T-helper 22 cell (primary cell): ENCODE results near the gene CCNO.

Experiments
- DNase-seq: peaks from one replicate; pipeline ENCODE4 v3.0.0-alpha.2; 2020; ENCODE audit warnings: low read depth

The CCNO gene, protein sequence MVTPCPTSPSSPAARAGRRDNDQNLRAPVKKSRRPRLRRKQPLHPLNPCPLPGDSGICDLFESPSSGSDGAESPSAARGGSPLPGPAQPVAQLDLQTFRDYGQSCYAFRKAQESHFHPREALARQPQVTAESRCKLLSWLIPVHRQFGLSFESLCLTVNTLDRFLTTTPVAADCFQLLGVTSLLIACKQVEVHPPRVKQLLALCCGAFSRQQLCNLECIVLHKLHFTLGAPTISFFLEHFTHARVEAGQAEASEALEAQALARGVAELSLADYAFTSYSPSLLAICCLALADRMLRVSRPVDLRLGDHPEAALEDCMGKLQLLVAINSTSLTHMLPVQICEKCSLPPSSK

DNA sequence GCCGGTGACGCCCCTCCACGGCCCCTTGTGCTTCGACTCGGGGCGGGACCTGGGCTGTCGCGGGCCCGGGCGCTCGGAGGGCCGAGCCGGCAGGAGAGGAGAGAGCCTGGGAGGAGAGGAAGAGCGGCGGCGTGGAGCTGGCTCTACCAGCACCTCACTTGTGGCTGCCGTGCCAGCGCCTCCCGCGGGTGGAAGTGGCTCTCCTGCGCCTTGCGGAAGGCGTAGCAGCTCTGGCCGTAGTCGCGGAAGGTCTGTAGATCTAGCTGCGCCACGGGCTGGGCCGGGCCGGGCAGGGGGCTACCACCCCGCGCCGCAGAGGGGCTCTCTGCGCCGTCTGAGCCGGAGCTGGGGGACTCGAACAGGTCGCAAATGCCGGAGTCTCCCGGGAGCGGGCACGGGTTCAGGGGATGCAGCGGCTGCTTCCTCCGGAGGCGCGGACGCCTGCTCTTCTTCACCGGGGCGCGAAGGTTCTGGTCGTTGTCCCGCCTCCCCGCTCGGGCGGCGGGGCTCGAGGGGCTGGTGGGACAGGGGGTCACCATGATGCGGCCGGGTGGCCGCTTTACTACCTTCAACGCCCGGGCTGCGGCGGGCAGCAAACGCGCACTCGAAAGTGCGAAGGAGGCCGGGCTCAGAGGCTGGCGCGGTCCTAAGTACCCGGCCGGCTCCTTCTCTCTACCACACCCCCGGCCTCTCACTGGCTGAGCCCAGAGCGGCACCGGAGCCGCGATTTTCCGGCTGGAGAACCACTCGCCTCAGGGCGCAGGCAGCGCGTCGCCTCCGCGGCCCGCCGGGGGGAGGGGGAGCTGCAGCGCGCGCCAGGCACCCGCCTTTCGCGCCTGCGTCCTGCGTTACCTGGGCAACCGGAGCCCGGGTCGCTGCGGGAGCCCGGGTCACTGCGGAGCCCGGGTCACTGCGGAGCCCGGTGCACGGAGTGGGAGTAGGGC, at the start of gene CCNO:
Gene CCNO (minus strand): TSS at position 624 of the 944 bp plus-strand sequence. CDS start 85 bp downstream, at position 539.
- DNase-seq, result peak; percentile 43

DNA sequence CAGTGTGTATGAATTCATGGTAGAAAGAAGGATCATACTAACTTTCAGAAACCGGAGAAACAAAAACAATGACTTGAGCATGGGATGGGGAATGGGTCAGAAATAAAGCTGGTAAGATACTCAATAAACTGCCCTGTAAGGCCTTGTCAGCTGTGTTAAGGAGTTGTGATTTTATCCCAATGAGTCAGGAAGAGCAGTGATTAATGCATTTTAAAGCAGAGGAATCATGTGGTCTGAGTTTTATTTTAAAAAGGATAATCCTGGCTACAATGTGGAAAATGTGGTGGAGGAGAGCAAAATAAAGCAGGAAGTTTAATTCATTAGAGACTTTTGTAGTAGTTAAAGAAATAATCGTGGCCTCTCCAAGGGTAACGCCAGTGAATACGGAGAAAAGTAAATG, 45.4 kb upstream of the CCNO start:
- no peak for DNase-seq

DNA sequence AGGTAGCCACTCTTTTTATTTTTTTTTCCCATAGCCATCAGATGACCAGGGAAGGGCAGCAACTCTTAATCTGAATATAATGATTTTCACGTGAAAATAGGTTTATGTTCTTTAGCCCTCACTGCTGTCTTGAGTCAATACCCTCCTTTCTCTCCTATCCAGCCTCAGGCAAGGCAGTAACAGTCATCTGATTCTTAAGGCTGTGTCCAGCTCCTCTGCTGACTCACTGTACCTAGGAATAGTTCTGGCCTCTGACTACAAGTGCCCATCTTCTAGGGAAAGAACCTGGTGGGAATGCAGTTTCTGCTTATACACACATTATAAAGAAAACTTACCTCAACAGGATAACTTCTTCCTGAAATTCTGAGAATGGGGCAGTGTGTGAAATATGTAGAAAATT, 43.4 kb upstream of the CCNO start:
- DNase-seq, result no peak

DNA sequence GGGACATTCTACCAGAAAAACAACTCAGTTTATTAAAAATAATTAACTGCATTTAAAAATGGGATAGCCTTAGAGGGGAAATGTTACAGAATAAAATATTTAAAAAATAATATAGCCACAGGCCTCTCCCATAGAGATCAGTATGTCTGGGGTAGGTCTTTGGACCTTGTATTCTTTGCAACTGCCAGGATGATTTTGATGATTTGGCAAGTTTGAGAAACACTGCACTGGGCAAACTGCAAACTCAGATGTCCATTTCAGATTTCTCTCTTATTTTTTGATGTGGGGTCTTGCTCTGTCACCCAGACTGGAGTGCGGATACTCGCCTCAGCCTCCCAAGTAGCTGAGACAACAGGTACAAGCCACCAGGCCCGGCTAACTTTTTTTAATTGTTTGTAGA, 24.9 kb upstream of the CCNO start:
- no peak for DNase-seq

DNA sequence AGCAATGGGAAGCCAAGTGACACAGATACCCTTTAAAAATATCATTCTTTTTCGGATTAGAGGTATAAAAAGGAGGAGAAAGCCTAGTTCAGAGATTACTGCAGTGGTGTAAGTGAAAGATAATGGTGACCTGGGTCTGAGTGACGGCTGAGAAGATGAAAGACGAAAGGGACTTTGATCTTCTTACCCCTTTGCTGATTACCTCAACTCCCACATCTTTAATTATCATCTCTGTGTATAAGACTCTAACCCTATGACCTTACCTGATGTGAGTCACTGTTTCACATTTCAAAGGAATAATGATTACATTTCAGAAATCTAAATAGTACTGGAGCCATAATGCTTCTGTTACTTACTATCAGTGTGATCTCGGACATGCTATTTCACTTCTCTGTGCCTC, 21.4 kb upstream of the CCNO start:
- DNase-seq, result no peak

DNA sequence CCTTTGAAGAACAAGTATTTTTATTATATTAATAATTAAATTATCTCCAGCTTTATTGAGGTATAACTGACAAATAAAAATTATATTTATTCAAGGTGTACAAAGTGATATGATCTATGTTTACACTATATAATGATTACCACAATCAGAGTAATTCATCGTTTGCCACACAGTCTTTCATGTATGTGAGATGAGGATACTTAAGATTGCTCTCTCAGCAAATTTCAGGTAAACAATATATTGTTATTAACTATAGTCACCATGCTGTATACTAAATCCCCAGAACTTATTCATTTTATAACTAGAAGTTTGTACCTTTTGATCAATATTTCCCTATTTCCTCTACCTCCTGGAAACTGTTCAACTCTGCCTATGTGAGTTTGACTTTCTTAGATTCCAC, 16.7 kb upstream of the CCNO start:
- DNase-seq, result no peak

DNA sequence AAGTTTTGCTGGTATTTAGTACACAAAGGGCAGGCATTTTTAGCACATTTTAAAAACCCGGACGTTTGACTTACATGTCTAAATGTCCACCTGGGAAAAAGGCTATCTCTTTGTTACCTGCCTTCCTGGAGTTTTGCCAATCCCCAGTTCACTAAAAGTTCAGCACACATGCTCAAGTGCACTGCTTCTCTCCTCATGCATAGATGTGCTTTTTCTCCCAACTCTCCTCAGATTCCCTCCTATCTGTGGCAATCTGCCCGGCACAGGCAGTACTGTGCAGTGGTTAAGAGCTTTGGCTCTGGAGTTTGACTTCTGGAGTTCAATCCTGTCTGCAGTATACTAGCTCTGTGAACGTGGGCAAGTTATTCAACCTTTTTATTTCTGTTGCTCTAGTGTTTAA, 8.3 kb upstream of the CCNO start:
- no peak for DNase-seq

DNA sequence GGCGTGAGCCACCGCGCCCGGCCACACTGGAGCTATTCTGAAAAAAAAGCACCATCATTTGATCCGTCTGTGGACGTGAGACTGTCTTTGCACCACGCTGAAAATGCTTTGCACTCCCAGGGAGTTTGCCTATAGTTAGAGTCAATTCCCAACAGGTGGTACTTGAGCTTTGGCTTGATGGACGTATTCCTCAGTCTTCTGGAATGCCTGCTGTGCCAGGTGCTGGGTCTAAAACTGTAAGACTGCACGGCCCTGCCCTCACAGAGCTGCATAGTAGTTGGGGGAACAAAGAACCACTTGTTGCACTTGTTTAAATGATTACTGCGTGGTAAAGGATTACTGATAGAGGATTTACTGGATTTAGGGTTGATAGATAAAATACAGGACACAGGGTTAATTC, 3.4 kb upstream of the CCNO start:
- no peak for DNase-seq

DNA sequence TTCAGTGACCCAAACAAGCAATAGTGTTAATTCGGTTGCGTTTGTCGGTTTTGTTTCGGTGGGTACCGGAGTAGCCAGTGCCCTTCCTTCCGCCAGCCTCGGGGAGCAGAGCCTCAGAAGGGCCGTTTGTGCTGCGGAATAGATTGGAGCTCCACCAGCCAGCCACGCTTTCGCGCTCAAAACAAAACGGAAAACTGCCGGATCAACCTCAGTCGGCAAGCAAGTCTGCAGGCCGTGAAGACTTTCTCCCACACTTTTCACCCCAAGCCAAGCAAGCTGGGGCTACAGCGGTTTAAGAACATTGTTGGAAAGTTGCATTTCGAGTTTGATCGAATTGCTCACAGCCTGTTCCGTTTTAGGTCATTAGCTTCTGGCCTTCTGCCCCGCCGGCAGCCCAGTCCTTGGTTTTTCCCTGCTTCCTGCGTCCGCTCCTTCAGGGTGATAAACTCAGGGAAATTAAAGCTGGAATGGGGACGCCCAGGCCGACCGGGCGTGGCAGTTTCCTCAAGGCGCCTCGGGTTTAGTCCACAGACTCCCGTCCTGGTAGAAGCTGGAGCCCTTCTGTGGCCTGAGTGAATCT, 803 bp upstream of the CCNO start:
- DNase-seq, result no peak

DNA sequence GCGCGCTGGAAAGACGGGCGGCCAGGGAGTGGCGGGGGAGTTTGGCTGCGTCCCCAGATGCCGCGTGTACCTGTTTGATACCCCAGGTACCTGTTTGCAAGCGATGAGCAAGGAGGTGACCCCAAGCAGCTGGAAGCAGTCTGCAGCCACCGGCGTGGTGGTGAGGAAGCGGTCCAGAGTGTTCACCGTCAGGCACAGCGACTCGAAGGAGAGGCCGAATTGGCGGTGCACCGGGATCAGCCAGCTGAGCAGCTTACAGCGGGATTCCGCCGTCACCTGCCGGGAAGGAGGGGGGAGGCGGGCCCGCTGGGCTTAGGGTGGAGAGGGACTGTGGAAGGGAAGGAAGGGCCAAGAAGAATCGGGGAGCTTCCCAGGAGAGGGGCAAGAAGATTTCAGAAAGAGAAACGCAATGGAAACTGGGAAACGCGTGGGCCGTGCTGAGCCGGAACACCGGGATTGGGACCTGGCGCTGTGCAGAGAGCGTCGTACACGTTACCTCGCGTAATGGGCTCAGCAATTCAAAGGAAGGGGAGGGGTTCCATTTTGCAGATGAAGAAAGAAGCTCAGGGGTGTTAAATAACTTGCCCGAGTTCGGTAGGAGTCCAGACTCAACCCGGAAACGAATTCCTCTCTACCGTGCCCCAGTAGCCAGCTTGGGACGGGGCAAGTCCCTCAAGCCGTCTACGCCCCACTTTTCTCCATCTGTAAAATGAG, 980 bp downstream of the CCNO start:
- no peak for DNase-seq

DNA sequence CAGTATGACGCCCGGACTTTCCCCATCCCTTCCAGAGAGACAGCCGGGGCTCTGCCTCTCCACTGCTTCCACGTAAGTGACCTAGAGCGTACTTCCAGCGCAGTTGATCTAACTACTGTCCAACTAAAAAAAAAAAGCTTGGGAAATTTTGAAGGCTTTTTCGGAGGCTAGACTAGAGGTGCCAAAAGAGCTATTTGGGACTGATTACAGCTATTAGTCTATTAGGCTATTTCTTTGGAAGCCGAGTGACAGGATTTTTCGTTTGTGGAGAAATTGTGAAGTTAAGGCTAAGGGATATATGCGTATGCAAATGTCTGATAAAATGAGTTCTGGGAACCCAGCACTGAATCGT, 1.5 kb downstream of the CCNO start:
- no peak for DNase-seq

DNA sequence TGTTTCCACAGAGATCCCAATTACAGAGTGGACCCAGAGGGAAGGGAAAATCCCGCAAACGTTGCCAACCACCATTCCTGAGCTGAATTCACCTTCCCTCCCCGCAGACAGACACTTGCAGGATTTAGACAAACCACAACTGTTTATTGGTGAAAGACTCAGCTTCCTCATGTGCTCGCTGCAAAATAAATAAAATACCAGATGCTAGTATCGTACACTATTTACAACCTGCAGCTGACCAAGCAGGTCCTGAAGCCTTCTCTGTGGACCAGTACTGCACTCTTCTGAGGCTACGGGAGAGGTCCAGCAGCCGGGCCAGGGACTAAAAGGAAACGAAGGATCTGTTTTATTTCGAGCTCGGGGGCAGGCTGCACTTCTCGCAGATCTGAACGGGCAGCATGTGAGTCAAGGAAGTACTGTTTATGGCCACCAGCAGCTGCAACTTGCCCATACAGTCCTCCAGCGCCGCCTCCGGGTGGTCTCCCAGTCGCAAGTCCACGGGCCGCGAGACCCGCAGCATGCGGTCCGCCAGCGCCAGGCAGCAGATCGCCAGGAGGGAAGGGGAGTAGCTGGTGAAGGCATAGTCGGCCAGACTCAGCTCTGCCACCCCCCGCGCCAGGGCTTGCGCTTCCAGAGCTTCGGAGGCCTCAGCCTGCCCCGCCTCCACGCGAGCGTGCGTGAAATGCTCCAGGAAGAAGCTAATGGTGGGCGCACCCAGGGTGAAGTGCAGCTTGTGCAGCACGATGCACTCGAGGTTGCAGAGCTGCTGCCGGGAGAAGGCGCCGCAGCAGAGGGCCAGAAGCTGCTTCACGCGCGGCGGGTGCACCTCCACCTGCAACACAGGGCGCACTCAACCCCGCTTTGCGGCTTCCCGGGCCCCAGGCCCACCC, 2.1 kb downstream of the CCNO start:
- DNase-seq, result no peak

DNA sequence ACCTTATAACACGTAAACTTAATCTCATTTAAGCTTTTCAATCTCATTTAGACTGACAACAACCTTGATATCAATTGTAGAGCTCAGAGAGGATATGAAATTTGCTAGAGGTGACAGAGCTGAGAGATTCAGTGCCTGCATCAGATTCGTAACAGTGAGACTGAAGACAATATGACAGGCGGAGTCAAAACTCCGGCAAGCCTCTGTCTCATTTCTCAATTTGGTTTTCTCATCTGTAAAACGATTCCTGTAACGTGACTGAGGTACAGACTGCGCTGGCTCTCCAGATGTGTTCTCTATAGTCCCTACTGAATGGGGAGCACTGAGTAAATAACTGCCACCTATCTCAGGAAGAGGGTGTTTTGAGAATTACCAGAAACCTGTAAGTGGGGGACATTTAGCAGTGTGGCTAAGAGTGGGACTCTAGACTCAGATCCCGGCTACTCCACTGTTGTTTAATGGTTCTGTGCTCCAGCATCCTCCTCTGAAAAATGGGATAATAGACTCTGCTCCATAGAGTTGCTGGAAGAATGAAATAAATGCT, 3.2 kb downstream of the CCNO start:
- DNase-seq, result no peak

DNA sequence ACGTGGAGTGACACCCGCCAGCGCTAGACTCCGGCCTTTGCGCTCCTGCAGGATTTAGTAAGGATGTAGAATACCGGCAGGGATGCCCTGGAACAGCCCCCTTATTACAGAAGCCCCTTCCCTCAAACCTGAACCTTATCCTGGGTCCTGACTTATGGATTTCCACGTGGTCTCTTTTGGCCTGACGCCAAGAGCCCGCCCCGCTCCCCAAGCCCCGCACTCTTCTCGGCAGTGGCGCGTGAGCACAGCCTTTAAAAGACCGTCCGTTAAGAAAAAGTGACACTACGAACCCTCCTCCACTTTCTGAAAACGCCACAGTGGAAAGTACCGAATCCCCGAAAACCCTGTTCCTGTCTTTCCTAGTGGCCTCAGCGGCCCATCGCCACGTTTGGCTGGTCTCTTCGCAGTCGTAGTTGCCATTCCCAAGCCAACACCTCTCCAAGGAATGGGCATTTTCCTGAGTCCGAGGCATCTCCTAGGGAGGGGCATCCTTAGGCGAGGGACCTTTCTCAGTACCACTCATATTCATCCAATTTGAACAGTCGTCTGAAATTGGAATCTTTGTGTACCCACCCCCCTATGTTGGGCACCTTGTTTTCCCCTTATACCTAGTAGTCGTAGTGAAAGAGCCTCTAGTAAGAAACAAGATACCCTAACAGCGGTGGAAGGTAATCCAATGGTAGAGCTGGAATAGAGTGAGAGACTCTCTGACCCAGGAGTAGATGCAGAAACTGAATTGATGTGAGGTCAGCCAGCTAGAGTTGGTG, 5.6 kb downstream of the CCNO start:
- no peak for DNase-seq

DNA sequence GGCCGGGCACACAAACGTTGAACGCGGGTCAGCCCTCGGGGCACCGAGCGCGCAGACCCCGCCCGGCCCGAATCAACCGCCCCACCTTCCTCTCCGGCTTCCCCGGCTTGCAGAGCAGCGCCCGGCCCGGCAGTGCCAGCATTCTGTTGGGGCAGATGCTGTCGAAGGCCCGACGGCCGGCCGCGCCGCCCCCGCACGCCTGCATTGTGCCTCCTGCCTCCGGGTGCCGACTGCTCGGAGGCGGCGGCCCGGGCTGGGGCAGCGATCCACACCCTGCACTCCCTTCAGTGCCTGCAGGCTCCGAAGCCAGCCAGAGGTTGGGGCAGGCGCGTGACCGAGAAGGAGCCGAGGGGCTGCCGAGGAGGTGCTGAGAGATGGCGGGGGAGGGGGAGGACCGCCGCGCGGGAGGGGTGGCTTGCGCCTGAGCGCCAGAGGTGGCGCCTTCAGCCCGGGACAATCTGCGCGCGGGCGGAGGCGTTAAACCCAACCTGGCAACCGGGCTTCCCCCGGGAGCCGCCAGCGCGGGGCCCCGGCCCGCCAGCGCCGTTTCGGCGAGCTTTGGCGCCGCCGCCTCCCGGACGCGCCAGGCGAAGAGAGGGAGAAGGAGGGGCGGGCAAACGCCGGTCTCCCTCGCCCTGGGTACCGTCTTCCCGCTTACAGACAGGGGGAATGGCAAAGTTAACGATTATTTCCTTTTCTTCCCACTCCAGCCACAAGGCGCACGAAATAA, 6.3 kb downstream of the CCNO start, which contains the start of gene MCIDAS:
Gene MCIDAS (minus strand): TSS at position 382 of the 730 bp plus-strand sequence. CDS start 177 bp downstream, at position 205.
- no peak for DNase-seq

DNA sequence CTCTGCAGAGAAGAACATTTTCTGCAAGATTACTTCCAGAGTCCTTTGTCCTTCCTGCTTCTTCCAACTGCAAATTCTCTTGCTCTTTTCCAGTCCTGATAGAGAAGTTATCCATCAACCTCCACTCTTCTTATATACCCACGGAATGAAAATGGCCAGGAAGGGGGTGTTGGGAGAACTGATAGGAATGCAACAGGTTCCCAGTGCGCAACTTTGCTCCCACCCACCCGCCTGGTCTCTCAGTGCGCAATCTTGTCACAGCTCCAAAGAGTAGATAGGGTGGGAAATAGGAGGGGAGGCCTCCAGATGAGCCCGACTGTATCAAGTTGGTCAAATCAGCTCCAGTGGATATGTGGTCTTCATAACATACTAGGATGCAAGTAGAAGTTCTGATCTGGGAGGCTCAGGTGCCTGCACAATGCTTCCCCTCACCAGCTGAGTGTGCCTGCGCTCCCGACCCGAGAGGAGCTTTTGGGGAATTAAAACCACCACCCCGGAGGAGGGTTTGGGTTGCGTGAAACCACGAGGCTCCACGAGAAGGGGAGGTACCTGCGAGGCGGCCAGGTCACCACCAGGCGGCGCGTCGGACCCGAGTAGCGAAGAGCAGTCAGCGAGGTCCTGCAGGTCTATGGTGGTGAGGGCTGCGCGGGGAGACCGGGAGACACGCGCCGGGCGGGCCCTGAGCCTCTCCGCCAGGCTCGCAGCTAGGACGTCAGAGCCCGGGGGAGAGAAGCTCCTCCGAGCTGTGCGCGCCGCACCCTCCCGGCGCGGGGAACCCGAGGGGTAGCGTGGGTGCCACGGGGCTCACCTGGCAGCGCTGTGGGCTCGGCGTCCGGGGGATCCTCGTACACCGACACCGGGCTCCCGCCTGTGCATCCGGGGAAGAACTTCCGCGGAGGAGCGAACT, 7.1 kb downstream of the CCNO start:
- DNase-seq, result no peak

DNA sequence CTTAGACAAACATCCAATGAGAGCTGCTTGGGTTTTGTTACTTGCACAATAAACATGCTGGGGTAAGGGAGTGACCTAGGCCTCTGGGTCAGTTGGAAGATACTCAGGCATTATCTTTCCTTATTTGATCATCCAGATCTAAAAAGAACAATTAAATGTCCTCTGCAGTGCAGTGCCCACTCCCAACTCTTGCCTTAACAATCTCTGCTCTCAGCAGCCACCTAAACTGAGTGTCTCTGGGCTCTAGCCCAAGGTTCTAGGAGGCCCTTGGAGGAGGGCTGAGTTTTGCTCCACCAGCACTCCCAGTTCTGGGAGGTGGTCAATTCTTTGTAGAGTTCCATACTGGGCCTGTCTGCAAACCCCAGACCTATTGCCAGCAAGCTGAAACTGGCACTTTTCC, 8.1 kb downstream of the CCNO start:
- no peak for DNase-seq

DNA sequence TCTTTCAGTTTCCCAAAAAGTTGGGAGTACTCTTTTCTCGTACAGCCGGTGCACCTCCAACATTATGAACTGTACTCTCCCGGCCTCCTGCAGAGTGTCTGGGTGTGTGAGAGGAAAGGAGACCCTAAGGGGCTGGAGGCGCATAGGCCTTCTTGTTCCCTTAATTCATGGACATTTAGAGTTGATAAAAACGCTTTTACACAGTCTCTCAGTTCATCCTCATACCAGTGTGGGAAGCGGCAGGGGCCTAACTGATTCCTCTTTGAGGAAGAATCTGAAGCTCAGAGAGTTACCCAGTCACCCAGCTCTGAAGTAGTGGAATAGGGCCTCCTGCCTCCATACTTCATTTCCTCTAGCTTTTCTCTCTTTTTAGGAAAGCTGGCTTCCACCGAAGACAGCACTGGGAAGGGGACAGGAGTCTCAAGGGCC, 9.6 kb downstream of the CCNO start:
- DNase-seq, result no peak
